ENCODE measurements around the gene OPRM1.

- TF ChIP-seq POLR2A (IDR thresholded peaks at IDR 0.05): no peak
- TF ChIP-seq CTCF (IDR thresholded peaks at IDR 0.05): no peak
These were observed 53.4 kb downstream of the OPRM1 start for GRCh38 chr6:154092326-154092962.

All from Peyer's patch (tissue), 4 donors.